ENCODE results near the gene LTF. TPM values are rescaled to one million over a fixed set of nuclear protein-coding genes. Genes with fewer than 3 reads are reported as not detected.

The LTF gene
- total and polyA plus RNA-seq, 10 of the 15 experiments (the other 5 are each of a cell fraction or from before 2014, with no cell fraction given), result 0.03 to 0.31 TPM; not detected in 8

GRCh38 chr3:46416811-46417510 is 47.7 kb downstream of the LTF start:
- H3K4me2 ChIP-seq (ENCODE audit: control insufficient read depth, insufficient read depth), result no peak overlapping the region
- H3K4me3 ChIP-seq, result no peak overlapping the region
- ChIA-PET CTCF (interaction anchor here (0.7 kb wide), 1 partner anchor 420 kb away, joined by 3 read pairs; no protein-coding TSS in a partner anchor), RAD21 (ENCODE audit: unreplicated experiment) (interaction anchor here (1.0 to 1.2 kb wide), 2 partner anchors 9 to 208 kb away, joined by 3 read pairs; partner anchors contain the start of gene CCR1), SMC1A (ENCODE audit: uncharacterized antibody, unreplicated experiment) (interaction anchor here (1.2 to 1.6 kb wide), 3 partner anchors 18 to 201 kb away, joined by 3 to 4 read pairs (median 3); no protein-coding TSS in a partner anchor), POLR2A (no interaction called here)
- WGBS (ENCODE audit: insufficient coverage, insufficient replicate concordance, low lambda C conversion rate, missing lambda C conversion rate), result 39% methylated on average over 7 of the region's 7 CpGs
- BruUV-seq (replicated peaks), result no TSS peak
- H3K27me3 ChIP-seq (replicated peaks in 1 of 2; ENCODE audit: control insufficient read depth in 2 of 2, insufficient read depth in 2 of 2, low read length in 1 of 2), result no peaks in the 10 kb centered on the region
- no peak overlapping the region for H3K9ac ChIP-seq (ENCODE audit: control insufficient read depth, insufficient read depth, low read length)
- in situ Hi-C loops (cut with MboI), result no loop called here
- DNase-seq (ENCODE audit: low read depth, low spot score) (no peak), ATAC-seq (peak; percentile 26), FAIRE-seq (no peak)
- H2AFZ ChIP-seq (ENCODE audit: control insufficient read depth, low read depth, low read length), result no peak overlapping the region
- no peaks in the 10 kb centered on the region for H4K20me1 ChIP-seq (ENCODE audit: control insufficient read depth, insufficient read depth)
- no peaks in the 10 kb centered on the region for H3K9me3 ChIP-seq (replicated peaks; ENCODE audit: control insufficient read depth, insufficient read depth, low read length)
- H3K27ac ChIP-seq (ENCODE audit: control insufficient read depth, insufficient read depth), result no peak overlapping the region
- TF ChIP-seq ZBED1 (IDR thresholded peaks at IDR 0.05; ENCODE audit: borderline replicate concordance) (no peak), NR2F1 (conservative IDR thresholded peaks at IDR 0.05) (peak; percentile 26; the same call in 1 of the 2 replicates), RAD51 (IDR thresholded peaks at IDR 0.05) (peak; percentile 71)
- no peaks in the 10 kb centered on the region for H3K36me3 ChIP-seq (ENCODE audit: control insufficient read depth in 2 of 2, insufficient read depth in 2 of 2, low read length in 1 of 2)
- H3K4me1 ChIP-seq (ENCODE audit: control insufficient read depth, insufficient read depth, low read length), result no peaks in the 10 kb centered on the region
- intact Hi-C loops (cut with micrococcal nuclease; ENCODE audit: unreplicated experiment), result no loop called here
- H3K79me2 ChIP-seq (ENCODE audit: control insufficient read depth, insufficient read depth, low read length), result no peaks in the 10 kb centered on the region

- no peaks in the 10 kb centered on the region for H3K9me3 ChIP-seq (replicated peaks; ENCODE audit: control insufficient read depth, insufficient read depth, low read length)
- ChIA-PET POLR2A (no interaction called here), RAD21 (ENCODE audit: unreplicated experiment) (interaction anchor here (1.0 to 1.2 kb wide), 2 partner anchors 10 to 208 kb away, joined by 3 read pairs; partner anchors contain the start of gene CCR1), SMC1A (ENCODE audit: uncharacterized antibody, unreplicated experiment) (interaction anchor here (1.0 to 1.6 kb wide), 4 partner anchors 19 to 200 kb away, joined by 3 to 4 read pairs (median 3); no protein-coding TSS in a partner anchor), CTCF (no interaction called here)
- no peak overlapping the region for H2AFZ ChIP-seq (ENCODE audit: control insufficient read depth, low read depth, low read length)
- H3K4me2 ChIP-seq (ENCODE audit: control insufficient read depth, insufficient read depth), result no peak overlapping the region
- DNase-seq (ENCODE audit: low read depth, low spot score) (no peak), ATAC-seq (no peak), FAIRE-seq (no peak)
- H3K4me1 ChIP-seq (ENCODE audit: control insufficient read depth, insufficient read depth, low read length), result no peaks in the 10 kb centered on the region
- no peak overlapping the region for H3K4me3 ChIP-seq
- H4K20me1 ChIP-seq (ENCODE audit: control insufficient read depth, insufficient read depth), result no peaks in the 10 kb centered on the region
- no TSS peak for BruUV-seq (replicated peaks)
- no peaks in the 10 kb centered on the region for H3K27me3 ChIP-seq (replicated peaks in 1 of 2; ENCODE audit: control insufficient read depth in 2 of 2, insufficient read depth in 2 of 2, low read length in 1 of 2)
- in situ Hi-C loops (cut with MboI), result no loop called here
- TF ChIP-seq NFIC (IDR thresholded peaks at IDR 0.05; ENCODE audit: low read depth, low read length) (no peak), BACH1 (IDR thresholded peaks at IDR 0.05; ENCODE audit: borderline replicate concordance) (no peak), ZNF217 (IDR thresholded peaks at IDR 0.05) (no peak), MLLT1 (IDR thresholded peaks at IDR 0.05) (no peak), ZSCAN29 (IDR thresholded peaks at IDR 0.05) (no peak), NR2F1 (conservative IDR thresholded peaks at IDR 0.05) (peak; percentile 84), NRF1 (conservative IDR thresholded peaks at IDR 0.05; ENCODE audit: low read depth, low read length) (no peak), TCF12 (IDR thresholded peaks at IDR 0.05; ENCODE audit: low read depth, low read length) (0 out of 2 replicates have a peak, but pooled peaks have one; percentile 41), ESRRA (IDR thresholded peaks at IDR 0.05; ENCODE audit: low read length) (no peak), PKNOX1 (IDR thresholded peaks at IDR 0.05) (no peak)
- TF ChIP-seq, protein P1, sequence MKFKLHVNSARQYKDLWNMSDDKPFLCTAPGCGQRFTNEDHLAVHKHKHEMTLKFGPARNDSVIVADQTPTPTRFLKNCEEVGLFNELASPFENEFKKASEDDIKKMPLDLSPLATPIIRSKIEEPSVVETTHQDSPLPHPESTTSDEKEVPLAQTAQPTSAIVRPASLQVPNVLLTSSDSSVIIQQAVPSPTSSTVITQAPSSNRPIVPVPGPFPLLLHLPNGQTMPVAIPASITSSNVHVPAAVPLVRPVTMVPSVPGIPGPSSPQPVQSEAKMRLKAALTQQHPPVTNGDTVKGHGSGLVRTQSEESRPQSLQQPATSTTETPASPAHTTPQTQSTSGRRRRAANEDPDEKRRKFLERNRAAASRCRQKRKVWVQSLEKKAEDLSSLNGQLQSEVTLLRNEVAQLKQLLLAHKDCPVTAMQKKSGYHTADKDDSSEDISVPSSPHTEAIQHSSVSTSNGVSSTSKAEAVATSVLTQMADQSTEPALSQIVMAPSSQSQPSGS (IDR thresholded peaks at IDR 0.05; ENCODE audit: low read length), result no peak
- 32% methylated on average over 10 of the region's 10 CpGs for WGBS (ENCODE audit: insufficient coverage, insufficient replicate concordance, low lambda C conversion rate, missing lambda C conversion rate)
- intact Hi-C loops (cut with micrococcal nuclease; ENCODE audit: unreplicated experiment), result no loop called here
- no peak overlapping the region for H3K27ac ChIP-seq (ENCODE audit: control insufficient read depth, insufficient read depth)
- no peak overlapping the region for H3K9ac ChIP-seq (ENCODE audit: control insufficient read depth, insufficient read depth, low read length)
- no peaks in the 10 kb centered on the region for H3K79me2 ChIP-seq (ENCODE audit: control insufficient read depth, insufficient read depth, low read length)
- no peaks in the 10 kb centered on the region for H3K36me3 ChIP-seq (ENCODE audit: control insufficient read depth in 2 of 2, insufficient read depth in 2 of 2, low read length in 1 of 2)
Measured at GRCh38 chr3:46416125-46416810, 48.4 kb downstream of the LTF start.

Measured in GM12878 (cell line).